HCT116 (cell line): ENCODE results near the gene RBPJ.

Experiments used
- CEBPB ChIP-seq: IDR thresholded peaks from 2 replicates; pipeline ENCODE4 v1.6.1; 2012; ENCODE audit warnings: low read depth
- CTCF ChIP-seq, 3 experiments: fragments of 200-600 bp in 1 of 3; sonication (generic) in 1 of 3; IDR thresholded peaks in 2 of 3; conservative IDR thresholded peaks in 1 of 3; 2 replicates each; pipeline ENCODE4 v1.5.1; 2012 to 2017; ENCODE audit warnings: low read depth in 2 of 3, low read length in 2 of 3, antibody characterized with exemption in 1 of 3, borderline replicate concordance in 1 of 3, control low read depth in 1 of 3, mild to moderate bottlenecking in 1 of 3, mixed read lengths in 1 of 3, mixed run types in 1 of 3, moderate library complexity in 1 of 3; ENCODE audit not compliant: insufficient read depth in 1 of 3
- EGR1 ChIP-seq: IDR thresholded peaks from 2 replicates; pipeline ENCODE4 v1.6.1; 2012; ENCODE audit warnings: low read depth
- EZH2 ChIP-seq: fragments of 200-600 bp; sonication (generic); IDR thresholded peaks from 2 replicates; pipeline ENCODE4 v1.6.1; 2017; ENCODE audit warnings: antibody characterized with exemption, mixed run types
- POLR2A ChIP-seq: IDR thresholded peaks from 2 replicates; pipeline ENCODE4 v1.7.0; 2011; ENCODE audit warnings: borderline replicate concordance; ENCODE audit not compliant: insufficient read depth, insufficient read length; ENCODE audit errors: extremely low read depth
- POLR2AphosphoS5 ChIP-seq: IDR thresholded peaks from 2 replicates; pipeline ENCODE4 v1.6.1; 2011; ENCODE audit warnings: mild to moderate bottlenecking, low read depth, low read length, moderate library complexity
- TCF7L2 ChIP-seq: IDR thresholded peaks from 2 replicates; pipeline ENCODE4 v1.7.0; 2011; ENCODE audit warnings: borderline replicate concordance, inconsistent platforms; ENCODE audit not compliant: insufficient read depth, insufficient read length; ENCODE audit errors: extremely low read depth
- YY1 ChIP-seq: IDR thresholded peaks from 2 replicates; pipeline ENCODE4 v1.6.1; 2011; ENCODE audit warnings: low read length, low read depth, moderate library complexity, mild to moderate bottlenecking; ENCODE audit not compliant: insufficient replicate concordance; ENCODE audit errors: extremely low read depth
- ZFX ChIP-seq: fragments of 450-650 bp; IDR thresholded peaks from 2 replicates; pipeline ENCODE4 v1.6.1; 2017
- ZNF274 ChIP-seq: fragments of 200-500 bp; sonication (Bioruptor generic); IDR thresholded peaks from 2 replicates; pipeline ENCODE4 v1.6.1; 2014; ENCODE audit warnings: mild to moderate bottlenecking, low read depth, low read length, inconsistent platforms
- TF ChIP-seq, protein P1 (sequence below): IDR thresholded peaks from 2 replicates; pipeline ENCODE4 v1.6.1; 2012; ENCODE audit warnings: low read depth
- TF ChIP-seq, protein P2 (sequence below): IDR thresholded peaks from 2 replicates; pipeline ENCODE4 v1.6.1; 2012
- TF ChIP-seq, protein P3 (sequence below): IDR thresholded peaks from 2 replicates; pipeline ENCODE4 v1.6.1; 2011; ENCODE audit warnings: mild to moderate bottlenecking, low read length, moderate library complexity; ENCODE audit not compliant: insufficient replicate concordance; ENCODE audit errors: extremely low read depth

- TF ChIP-seq CTCF (IDR thresholded peaks at IDR 0.05 in 2 of 3, conservative IDR thresholded peaks at IDR 0.05 in 1 of 3; ENCODE audit: borderline replicate concordance in 1 of 3, insufficient read depth in 1 of 3, low read depth in 2 of 3, low read length in 2 of 3) = no peak
- TF ChIP-seq POLR2A = no peak
- TF ChIP-seq CEBPB = no peak
- no peak for TF ChIP-seq TCF7L2
- TF ChIP-seq, protein P1, sequence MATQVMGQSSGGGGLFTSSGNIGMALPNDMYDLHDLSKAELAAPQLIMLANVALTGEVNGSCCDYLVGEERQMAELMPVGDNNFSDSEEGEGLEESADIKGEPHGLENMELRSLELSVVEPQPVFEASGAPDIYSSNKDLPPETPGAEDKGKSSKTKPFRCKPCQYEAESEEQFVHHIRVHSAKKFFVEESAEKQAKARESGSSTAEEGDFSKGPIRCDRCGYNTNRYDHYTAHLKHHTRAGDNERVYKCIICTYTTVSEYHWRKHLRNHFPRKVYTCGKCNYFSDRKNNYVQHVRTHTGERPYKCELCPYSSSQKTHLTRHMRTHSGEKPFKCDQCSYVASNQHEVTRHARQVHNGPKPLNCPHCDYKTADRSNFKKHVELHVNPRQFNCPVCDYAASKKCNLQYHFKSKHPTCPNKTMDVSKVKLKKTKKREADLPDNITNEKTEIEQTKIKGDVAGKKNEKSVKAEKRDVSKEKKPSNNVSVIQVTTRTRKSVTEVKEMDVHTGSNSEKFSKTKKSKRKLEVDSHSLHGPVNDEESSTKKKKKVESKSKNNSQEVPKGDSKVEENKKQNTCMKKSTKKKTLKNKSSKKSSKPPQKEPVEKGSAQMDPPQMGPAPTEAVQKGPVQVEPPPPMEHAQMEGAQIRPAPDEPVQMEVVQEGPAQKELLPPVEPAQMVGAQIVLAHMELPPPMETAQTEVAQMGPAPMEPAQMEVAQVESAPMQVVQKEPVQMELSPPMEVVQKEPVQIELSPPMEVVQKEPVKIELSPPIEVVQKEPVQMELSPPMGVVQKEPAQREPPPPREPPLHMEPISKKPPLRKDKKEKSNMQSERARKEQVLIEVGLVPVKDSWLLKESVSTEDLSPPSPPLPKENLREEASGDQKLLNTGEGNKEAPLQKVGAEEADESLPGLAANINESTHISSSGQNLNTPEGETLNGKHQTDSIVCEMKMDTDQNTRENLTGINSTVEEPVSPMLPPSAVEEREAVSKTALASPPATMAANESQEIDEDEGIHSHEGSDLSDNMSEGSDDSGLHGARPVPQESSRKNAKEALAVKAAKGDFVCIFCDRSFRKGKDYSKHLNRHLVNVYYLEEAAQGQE = no peak
- TF ChIP-seq EZH2 = no peak
- no peak for TF ChIP-seq POLR2AphosphoS5
- no peak for TF ChIP-seq ZFX
- no peak for TF ChIP-seq EGR1
- TF ChIP-seq, protein P2, sequence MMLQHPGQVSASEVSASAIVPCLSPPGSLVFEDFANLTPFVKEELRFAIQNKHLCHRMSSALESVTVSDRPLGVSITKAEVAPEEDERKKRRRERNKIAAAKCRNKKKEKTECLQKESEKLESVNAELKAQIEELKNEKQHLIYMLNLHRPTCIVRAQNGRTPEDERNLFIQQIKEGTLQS = no peak
- no peak for TF ChIP-seq ZNF274
- TF ChIP-seq, protein P3, sequence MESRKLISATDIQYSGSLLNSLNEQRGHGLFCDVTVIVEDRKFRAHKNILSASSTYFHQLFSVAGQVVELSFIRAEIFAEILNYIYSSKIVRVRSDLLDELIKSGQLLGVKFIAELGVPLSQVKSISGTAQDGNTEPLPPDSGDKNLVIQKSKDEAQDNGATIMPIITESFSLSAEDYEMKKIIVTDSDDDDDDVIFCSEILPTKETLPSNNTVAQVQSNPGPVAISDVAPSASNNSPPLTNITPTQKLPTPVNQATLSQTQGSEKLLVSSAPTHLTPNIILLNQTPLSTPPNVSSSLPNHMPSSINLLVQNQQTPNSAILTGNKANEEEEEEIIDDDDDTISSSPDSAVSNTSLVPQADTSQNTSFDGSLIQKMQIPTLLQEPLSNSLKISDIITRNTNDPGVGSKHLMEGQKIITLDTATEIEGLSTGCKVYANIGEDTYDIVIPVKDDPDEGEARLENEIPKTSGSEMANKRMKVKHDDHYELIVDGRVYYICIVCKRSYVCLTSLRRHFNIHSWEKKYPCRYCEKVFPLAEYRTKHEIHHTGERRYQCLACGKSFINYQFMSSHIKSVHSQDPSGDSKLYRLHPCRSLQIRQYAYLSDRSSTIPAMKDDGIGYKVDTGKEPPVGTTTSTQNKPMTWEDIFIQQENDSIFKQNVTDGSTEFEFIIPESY = no peak
- TF ChIP-seq YY1 = no peak
Observed at GRCh38 chr4:26431461-26432180, 110.8 kb downstream of the RBPJ start.
